ENCODE data around the gene PLCD1. TPM values are rescaled to one million over a fixed set of nuclear protein-coding genes. Genes with fewer than 3 reads are reported as not detected.
A peak's percentile ranks its signal among the peaks of the same experiment; 100 is the strongest.

Gene PLCD1
- total and polyA plus RNA-seq, 5 donors from 2014 or later = 26.2 to 47.5 (median 29.7) TPM

GRCh38 chr3:38046821-38047220, 17.4 kb upstream of the PLCD1 start:
- Mint-ChIP-seq H3K27me3 (peaks cover 12% of the 10 kb centered on the region), H3K27ac (no peak overlapping the region), H3K36me3 (peaks cover 20% of the 10 kb centered on the region), H3K4me1 (peaks cover 0 to 3% (median 0%) of the 10 kb centered on the region in 4 donors), H3K4me3 (no peak overlapping the region), H3K9me3 (peaks cover 0 to 2% (median 0%) of the 10 kb centered on the region in 7 donors)
- Histone ChIP-seq H3K36me3 (ENCODE audit: control insufficient read depth, insufficient read depth, low read length) (no peaks in the 10 kb centered on the region), H3K27ac (ENCODE audit: insufficient read depth, low read length, poor library complexity, severe bottlenecking) (no peak overlapping the region), H3K9me3 (ENCODE audit: control insufficient read depth in 2 of 2, low read length in 2 of 2) (no peaks in the 10 kb centered on the region), H3K4me1 (ENCODE audit: control insufficient read depth, insufficient read depth, low read length, poor library complexity, severe bottlenecking) (no peaks in the 10 kb centered on the region), H3K4me3 (ENCODE audit: low read depth, low read length) (no peak overlapping the region), H3K27me3 (ENCODE audit: control insufficient read depth, insufficient read depth, low read length) (no peaks in the 10 kb centered on the region)
- ATAC-seq (ENCODE audit: low read depth in 2 of 2) = no peak
- DNase-seq = no peak

- Histone ChIP-seq H3K27ac (ENCODE audit: insufficient read depth, low read length, poor library complexity, severe bottlenecking) (no peak overlapping the region), H3K4me3 (ENCODE audit: low read depth, low read length) (no peak overlapping the region), H3K9me3 (ENCODE audit: control insufficient read depth in 2 of 2, low read length in 2 of 2) (no peaks in the 10 kb centered on the region), H3K4me1 (ENCODE audit: control insufficient read depth, insufficient read depth, low read length, poor library complexity, severe bottlenecking) (no peaks in the 10 kb centered on the region), H3K36me3 (ENCODE audit: control insufficient read depth, insufficient read depth, low read length) (no peaks in the 10 kb centered on the region), H3K27me3 (ENCODE audit: control insufficient read depth, insufficient read depth, low read length) (no peaks in the 10 kb centered on the region)
- H3K4me1 Mint-ChIP-seq = peaks cover 0 to 3% (median 0%) of the 10 kb centered on the region in 4 donors
- ATAC-seq (ENCODE audit: low read depth in 2 of 2) (no peak), DNase-seq (no peak)
- peaks cover 12% of the 10 kb centered on the region for H3K27me3 Mint-ChIP-seq
- H3K4me3 Mint-ChIP-seq = no peak overlapping the region
- peaks cover 0 to 2% (median 0%) of the 10 kb centered on the region in 7 donors for H3K9me3 Mint-ChIP-seq
- peaks cover 20% of the 10 kb centered on the region for H3K36me3 Mint-ChIP-seq
- H3K27ac Mint-ChIP-seq = no peak overlapping the region
These were observed 16.6 kb upstream of the PLCD1 start for GRCh38 chr3:38046027-38046426.

DNA sequence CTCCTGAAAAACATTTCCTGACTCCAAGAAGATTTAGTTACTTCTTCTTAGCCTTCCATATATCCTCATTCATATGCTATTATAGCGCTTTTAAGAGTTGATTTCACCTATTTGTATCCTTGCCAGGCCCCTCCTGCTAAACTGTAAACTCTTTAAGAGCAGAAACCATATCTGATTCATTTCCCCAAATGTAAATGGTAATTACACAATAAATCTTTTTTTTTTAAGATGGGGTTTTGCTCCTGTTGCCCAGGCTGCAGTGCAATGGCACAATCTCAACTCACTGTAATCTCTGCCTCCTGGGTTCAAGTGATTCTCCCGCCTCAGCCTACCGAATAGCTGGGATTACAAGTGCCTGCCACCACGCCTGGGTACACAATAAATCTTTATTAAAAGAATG, 14.0 kb upstream of the PLCD1 start:
- H3K9me3 Mint-ChIP-seq = peaks cover 0 to 4% (median 0%) of the 10 kb centered on the region in 7 donors
- H3K4me3 Mint-ChIP-seq = no peak overlapping the region

DNA sequence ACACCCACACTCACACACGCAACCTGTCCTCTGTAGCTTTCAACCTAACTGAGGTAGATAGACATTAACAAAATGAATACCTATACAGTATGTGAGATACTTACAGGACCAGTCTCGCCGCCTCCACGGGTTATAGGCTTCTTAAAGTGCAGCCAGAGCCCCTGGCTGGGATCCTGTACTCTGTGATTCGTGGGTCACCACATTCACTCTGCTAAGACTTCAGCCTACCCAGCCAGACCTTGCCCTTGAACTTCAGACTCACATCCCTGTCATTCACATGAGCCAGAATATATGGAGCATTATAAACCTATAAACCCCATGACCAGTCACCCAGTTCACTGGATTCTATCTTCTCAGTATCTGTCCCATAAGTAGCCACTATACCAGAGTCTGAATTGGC, 11.0 kb upstream of the PLCD1 start:
- Mint-ChIP-seq H3K4me3 (peak overlapping the region; percentile 75 to 89 (median 86)), H3K27me3 (peaks cover 17% of the 10 kb centered on the region), H3K36me3 (peaks cover 3% of the 10 kb centered on the region), H3K4me1 (peaks cover 17 to 36% (median 25%) of the 10 kb centered on the region in 4 donors), H3K27ac (peak overlapping the region; percentile 45 to 92 (median 92)), H3K9me3 (peaks cover 0 to 8% (median 0%) of the 10 kb centered on the region in 7 donors)
- no peak for DNase-seq
- Histone ChIP-seq H3K27me3 (ENCODE audit: control insufficient read depth, insufficient read depth, low read length) (no peaks in the 10 kb centered on the region), H3K27ac (ENCODE audit: insufficient read depth, low read length, poor library complexity, severe bottlenecking) (peak overlapping the region; percentile 81), H3K4me3 (ENCODE audit: low read depth, low read length) (peak overlapping the region; percentile 83), H3K36me3 (ENCODE audit: control insufficient read depth, insufficient read depth, low read length) (no peaks in the 10 kb centered on the region), H3K4me1 (ENCODE audit: control insufficient read depth, insufficient read depth, low read length, poor library complexity, severe bottlenecking) (peaks cover 30% of the 10 kb centered on the region), H3K9me3 (ENCODE audit: control insufficient read depth in 2 of 2, low read length in 2 of 2) (no peaks in the 10 kb centered on the region)
- ATAC-seq (ENCODE audit: low read depth in 2 of 2) = no peak

More for the DNA sequence above, 14.0 kb upstream of the PLCD1 start:
- Histone ChIP-seq H3K27me3 (ENCODE audit: control insufficient read depth, insufficient read depth, low read length) (no peaks in the 10 kb centered on the region), H3K4me1 (ENCODE audit: control insufficient read depth, insufficient read depth, low read length, poor library complexity, severe bottlenecking) (peaks cover 17% of the 10 kb centered on the region), H3K27ac (ENCODE audit: insufficient read depth, low read length, poor library complexity, severe bottlenecking) (no peak overlapping the region), H3K4me3 (ENCODE audit: low read depth, low read length) (no peak overlapping the region), H3K36me3 (ENCODE audit: control insufficient read depth, insufficient read depth, low read length) (no peaks in the 10 kb centered on the region), H3K9me3 (ENCODE audit: control insufficient read depth in 2 of 2, low read length in 2 of 2) (no peaks in the 10 kb centered on the region)
- Mint-ChIP-seq H3K27ac (no peak overlapping the region), H3K36me3 (peaks cover 15% of the 10 kb centered on the region), H3K27me3 (peaks cover 25% of the 10 kb centered on the region), H3K4me1 (peaks cover 9 to 20% (median 17%) of the 10 kb centered on the region in 4 donors)
- ATAC-seq (ENCODE audit: low read depth in 2 of 2) (no peak), DNase-seq (no peak)

- H3K4me3 Mint-ChIP-seq = peak overlapping the region; percentile 75 to 89 (median 86)
- peaks cover 3% of the 10 kb centered on the region for H3K36me3 Mint-ChIP-seq
- DNase-seq = peak; percentile 35 to 76 (median 45)
- peaks cover 17% of the 10 kb centered on the region for H3K27me3 Mint-ChIP-seq
- peaks cover 0 to 8% (median 0%) of the 10 kb centered on the region in 7 donors for H3K9me3 Mint-ChIP-seq
- Histone ChIP-seq H3K9me3 (ENCODE audit: control insufficient read depth in 2 of 2, low read length in 2 of 2) (no peaks in the 10 kb centered on the region), H3K36me3 (ENCODE audit: control insufficient read depth, insufficient read depth, low read length) (no peaks in the 10 kb centered on the region), H3K4me3 (ENCODE audit: low read depth, low read length) (peak overlapping the region; percentile 83), H3K27ac (ENCODE audit: insufficient read depth, low read length, poor library complexity, severe bottlenecking) (peak overlapping the region; percentile 81), H3K27me3 (ENCODE audit: control insufficient read depth, insufficient read depth, low read length) (no peaks in the 10 kb centered on the region), H3K4me1 (ENCODE audit: control insufficient read depth, insufficient read depth, low read length, poor library complexity, severe bottlenecking) (peaks cover 30% of the 10 kb centered on the region)
- H3K27ac Mint-ChIP-seq = peak overlapping the region; percentile 92 to 97 (median 92)
- ATAC-seq (ENCODE audit: low read depth in 2 of 2) = peak; percentile 42 to 49
- peaks cover 17 to 36% (median 25%) of the 10 kb centered on the region in 4 donors for H3K4me1 Mint-ChIP-seq
These were observed 10.4 kb upstream of the PLCD1 start for GRCh38 chr3:38039899-38040261.

GRCh38 chr3:38039101-38039898, 9.9 kb upstream of the PLCD1 start, which contains the start of gene DLEC1:
TSS of gene DLEC1 (plus strand) at chr3:38039208. CDS start at chr3:38039226, 18 bp downstream.
- peaks cover 30% of the 10 kb centered on the region for H3K4me1 ChIP-seq (ENCODE audit: control insufficient read depth, insufficient read depth, low read length, poor library complexity, severe bottlenecking)
- H3K9me3 ChIP-seq (ENCODE audit: control insufficient read depth in 2 of 2, low read length in 2 of 2) = no peaks in the 10 kb centered on the region
- H3K4me1 Mint-ChIP-seq = peaks cover 17 to 36% (median 25%) of the 10 kb centered on the region in 4 donors
- peak within 1 kb of the TSS; percentile 83 for H3K4me3 ChIP-seq (ENCODE audit: low read depth, low read length)
- H3K36me3 Mint-ChIP-seq = no peaks in the 10 kb centered on the region
- H3K27ac ChIP-seq (ENCODE audit: insufficient read depth, low read length, poor library complexity, severe bottlenecking) = peak within 1 kb of the TSS; percentile 81
- H3K9me3 Mint-ChIP-seq = peaks cover 0 to 8% (median 0%) of the 10 kb centered on the region in 7 donors
- ATAC-seq (ENCODE audit: low read depth in 2 of 2) (peak; percentile 61 to 62), DNase-seq (peak; percentile 73 to 95 (median 85))
- peak within 1 kb of the TSS; percentile 92 to 97 (median 92) for H3K27ac Mint-ChIP-seq
- H3K36me3 ChIP-seq (ENCODE audit: control insufficient read depth, insufficient read depth, low read length) = no peaks in the 10 kb centered on the region
- no peaks in the 10 kb centered on the region for H3K27me3 ChIP-seq (ENCODE audit: control insufficient read depth, insufficient read depth, low read length)
- peaks cover 17% of the 10 kb centered on the region for H3K27me3 Mint-ChIP-seq
- H3K4me3 Mint-ChIP-seq = peak within 1 kb of the TSS; percentile 75 to 89 (median 86)

- H3K36me3 Mint-ChIP-seq = no peaks in the 10 kb centered on the region
- H3K27ac ChIP-seq (ENCODE audit: insufficient read depth, low read length, poor library complexity, severe bottlenecking) = peak overlapping the region; percentile 81
- H3K4me3 ChIP-seq (ENCODE audit: low read depth, low read length) = peak overlapping the region; percentile 83
These were observed 9.0 kb upstream of the PLCD1 start for GRCh38 chr3:38038447-38038911.

More at GRCh38 chr3:38038447-38038911, 9.0 kb upstream of the PLCD1 start:
- peak; percentile 67 to 73 for ATAC-seq (ENCODE audit: low read depth in 2 of 2)
- Mint-ChIP-seq H3K27ac (peak overlapping the region; percentile 92 to 97 (median 92)), H3K4me1 (peaks cover 17 to 36% (median 25%) of the 10 kb centered on the region in 4 donors), H3K4me3 (peak overlapping the region; percentile 75 to 89 (median 86)), H3K9me3 (peaks cover 0 to 8% (median 0%) of the 10 kb centered on the region in 7 donors), H3K27me3 (peaks cover 17% of the 10 kb centered on the region)
- Histone ChIP-seq H3K27me3 (ENCODE audit: control insufficient read depth, insufficient read depth, low read length) (no peaks in the 10 kb centered on the region), H3K4me1 (ENCODE audit: control insufficient read depth, insufficient read depth, low read length, poor library complexity, severe bottlenecking) (peaks cover 30% of the 10 kb centered on the region), H3K9me3 (ENCODE audit: control insufficient read depth in 2 of 2, low read length in 2 of 2) (no peaks in the 10 kb centered on the region), H3K36me3 (ENCODE audit: control insufficient read depth, insufficient read depth, low read length) (no peaks in the 10 kb centered on the region)
- DNase-seq = peak in 1 of 3 donors; percentile 91
